Natural killer cell (primary cell): ENCODE measurements around the gene EPHB4. TPM values are rescaled to one million over a fixed set of nuclear protein-coding genes. Genes with fewer than 3 reads are reported as not detected.
"Not testable (repeated sequence)": the region's sequence is repeated elsewhere in the genome, so short reads cannot be mapped to it uniquely, and the experiment has no call there.

Experiments
- ATAC-seq, 3 donors: fragments of 150-1000 bp in 2 of 3; fragments of 200-7000 bp in 1 of 3; cut with Tn5 transposase; 1 replicate in 1 of 3; 2 replicates in 2 of 3; pipeline ENCODE4 v1.10.0; 2021; ENCODE audit warnings: mild to moderate bottlenecking in 2 of 3, moderate library complexity in 2 of 3
- DNase-seq, 2 donors: peaks; one replicate each; pipeline versions ENCODE4 v3.0.0 to v3.0.0-alpha.2; 2013 to 2021; ENCODE audit warnings: mixed read lengths in 1 of 2
- H3K27ac ChIP-seq: one replicate; pipeline ENCODE4 v1.5.1; 2013; ENCODE audit warnings: mild to moderate bottlenecking, low read length
- H3K27me3 ChIP-seq: one replicate; pipeline ENCODE4 v1.6.1; 2013; ENCODE audit warnings: low read length; ENCODE audit not compliant: control insufficient read depth, insufficient read depth
- H3K36me3 ChIP-seq: one replicate; pipeline ENCODE4 v1.6.1; 2013; ENCODE audit warnings: low read length; ENCODE audit not compliant: control insufficient read depth, insufficient read depth
- H3K4me1 ChIP-seq: one replicate; pipeline ENCODE4 v1.6.1; 2013; ENCODE audit warnings: low read length; ENCODE audit not compliant: control insufficient read depth, insufficient read depth
- H3K4me3 ChIP-seq: one replicate; pipeline ENCODE4 v1.5.1; 2013; ENCODE audit warnings: low read length
- H3K9me3 ChIP-seq: one replicate; pipeline ENCODE4 v1.6.1; 2013; ENCODE audit warnings: low read length; ENCODE audit not compliant: control insufficient read depth, insufficient read depth
- H3K27ac Mint-ChIP-seq, 2 donors: one replicate each; pipeline ENCODE4 v1.8.0; 2022; ENCODE audit warnings: mild to moderate bottlenecking in 2 of 2, mixed read lengths in 2 of 2, moderate library complexity in 1 of 2
- H3K27me3 Mint-ChIP-seq, 2 donors: one replicate each; pipeline ENCODE4 v1.8.0; 2022; ENCODE audit warnings: low read depth in 2 of 2, mixed read lengths in 2 of 2
- H3K36me3 Mint-ChIP-seq: one replicate; pipeline ENCODE4 v1.8.0; 2022; ENCODE audit warnings: mixed read lengths
- H3K4me1 Mint-ChIP-seq, 2 donors: one replicate each; pipeline ENCODE4 v1.8.0; 2022; ENCODE audit warnings: mixed read lengths in 2 of 2
- H3K4me3 Mint-ChIP-seq: one replicate; pipeline ENCODE4 v1.8.0; 2022; ENCODE audit warnings: mild to moderate bottlenecking, moderate library complexity, mixed read lengths
- H3K9me3 Mint-ChIP-seq, 2 donors: one replicate each; pipeline ENCODE4 v1.8.0; 2022; ENCODE audit warnings: mixed read lengths in 2 of 2
- WGBS: methylation state at CpG from one replicate; pipeline ENCODE4 v1.1.7; 2013; ENCODE audit warnings: missing lambda C conversion rate; ENCODE audit not compliant: insufficient coverage; 5-methylcytosine and 5-hydroxymethylcytosine counted together
- intact Hi-C: fragments of 100-400 bp; cut with micrococcal nuclease; formaldehyde crosslinking; loops from one replicate; pipeline ENCODE4 v1.14.2; 2022
- total RNA-seq, 4 donors: library from RNA; stranded (reverse); fragments of 120-200 nt in 1 of 4; gene quantifications; one replicate each; pipeline versions ENCODE4 v1.2.3 to v1.2.4, GENCODE V29; 2013 to 2022
- TF ChIP-seq, protein P1 (sequence below): fragments of 200-600 bp; IDR thresholded peaks from one replicate; pipeline ENCODE4 v1.8.0; 2022; ENCODE audit warnings: antibody characterized with exemption

Gene EPHB4
- total RNA-seq, 3 donors from 2014 or later (not counting 1 experiment from before 2014, with no cell fraction given): 0.66 to 1.5 (median 0.88) TPM

- no peak overlapping the region for H3K4me3 ChIP-seq
These were observed 62.1 kb downstream of the EPHB4 start for GRCh38 chr7:100765250-100765649.

GRCh38 chr7:100764841-100765240 is 62.5 kb downstream of the EPHB4 start:
- no peaks in the 10 kb centered on the region for H3K36me3 Mint-ChIP-seq
- TF ChIP-seq, protein P1, sequence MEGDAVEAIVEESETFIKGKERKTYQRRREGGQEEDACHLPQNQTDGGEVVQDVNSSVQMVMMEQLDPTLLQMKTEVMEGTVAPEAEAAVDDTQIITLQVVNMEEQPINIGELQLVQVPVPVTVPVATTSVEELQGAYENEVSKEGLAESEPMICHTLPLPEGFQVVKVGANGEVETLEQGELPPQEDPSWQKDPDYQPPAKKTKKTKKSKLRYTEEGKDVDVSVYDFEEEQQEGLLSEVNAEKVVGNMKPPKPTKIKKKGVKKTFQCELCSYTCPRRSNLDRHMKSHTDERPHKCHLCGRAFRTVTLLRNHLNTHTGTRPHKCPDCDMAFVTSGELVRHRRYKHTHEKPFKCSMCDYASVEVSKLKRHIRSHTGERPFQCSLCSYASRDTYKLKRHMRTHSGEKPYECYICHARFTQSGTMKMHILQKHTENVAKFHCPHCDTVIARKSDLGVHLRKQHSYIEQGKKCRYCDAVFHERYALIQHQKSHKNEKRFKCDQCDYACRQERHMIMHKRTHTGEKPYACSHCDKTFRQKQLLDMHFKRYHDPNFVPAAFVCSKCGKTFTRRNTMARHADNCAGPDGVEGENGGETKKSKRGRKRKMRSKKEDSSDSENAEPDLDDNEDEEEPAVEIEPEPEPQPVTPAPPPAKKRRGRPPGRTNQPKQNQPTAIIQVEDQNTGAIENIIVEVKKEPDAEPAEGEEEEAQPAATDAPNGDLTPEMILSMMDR: no peak

More at GRCh38 chr7:100765250-100765649, 62.1 kb downstream of the EPHB4 start:
- Mint-ChIP-seq H3K27me3 (peaks cover 7 to 10% of the 10 kb centered on the region in 2 donors), H3K4me1 (no peaks in the 10 kb centered on the region), H3K36me3 (no peaks in the 10 kb centered on the region), H3K4me3 (no peak overlapping the region), H3K27ac (no peak overlapping the region), H3K9me3 (no peaks in the 10 kb centered on the region)
- Histone ChIP-seq H3K4me1 (no peaks in the 10 kb centered on the region), H3K27ac (no peak overlapping the region), H3K9me3 (no peaks in the 10 kb centered on the region), H3K36me3 (no peaks in the 10 kb centered on the region), H3K27me3 (no peaks in the 10 kb centered on the region)
- 83% methylated on average over 16 of the region's 16 CpGs for WGBS
- TF ChIP-seq, protein P1: no peak
- ATAC-seq (no peak), DNase-seq (no peak)
- intact Hi-C loops: no loop called here

GRCh38 chr7:100763556-100764140 is 63.7 kb downstream of the EPHB4 start:
- DNase-seq (no peak), ATAC-seq (no peak)
- Mint-ChIP-seq H3K4me3 (no peak overlapping the region), H3K27ac (no peak overlapping the region), H3K4me1 (no peaks in the 10 kb centered on the region), H3K9me3 (no peaks in the 10 kb centered on the region), H3K27me3 (peaks cover 0 to 5% of the 10 kb centered on the region in 2 donors), H3K36me3 (no peaks in the 10 kb centered on the region)
- TF ChIP-seq, protein P1: no peak
- WGBS: 83% methylated on average over 14 of the region's 14 CpGs
- Histone ChIP-seq H3K36me3 (no peaks in the 10 kb centered on the region), H3K27me3 (no peaks in the 10 kb centered on the region), H3K4me1 (no peaks in the 10 kb centered on the region), H3K9me3 (no peaks in the 10 kb centered on the region), H3K4me3 (no peak overlapping the region), H3K27ac (no peak overlapping the region)
- intact Hi-C loops: no loop called here

More at GRCh38 chr7:100764841-100765240, 62.5 kb downstream of the EPHB4 start:
- H3K9me3 Mint-ChIP-seq: no peaks in the 10 kb centered on the region
- H3K27me3 Mint-ChIP-seq: peaks cover 7 to 10% of the 10 kb centered on the region in 2 donors
- H3K9me3 ChIP-seq: no peaks in the 10 kb centered on the region
- ATAC-seq (no peak), DNase-seq (no peak)
- H3K27me3 ChIP-seq: no peaks in the 10 kb centered on the region
- no peaks in the 10 kb centered on the region for H3K4me1 Mint-ChIP-seq
- H3K27ac ChIP-seq: no peak overlapping the region
- H3K27ac Mint-ChIP-seq: no peak overlapping the region
- intact Hi-C loops: no loop called here
- no peaks in the 10 kb centered on the region for H3K36me3 ChIP-seq
- 80% methylated on average over 10 of the region's 10 CpGs for WGBS
- no peaks in the 10 kb centered on the region for H3K4me1 ChIP-seq
- H3K4me3 ChIP-seq: no peak overlapping the region
- H3K4me3 Mint-ChIP-seq: no peak overlapping the region

DNA sequence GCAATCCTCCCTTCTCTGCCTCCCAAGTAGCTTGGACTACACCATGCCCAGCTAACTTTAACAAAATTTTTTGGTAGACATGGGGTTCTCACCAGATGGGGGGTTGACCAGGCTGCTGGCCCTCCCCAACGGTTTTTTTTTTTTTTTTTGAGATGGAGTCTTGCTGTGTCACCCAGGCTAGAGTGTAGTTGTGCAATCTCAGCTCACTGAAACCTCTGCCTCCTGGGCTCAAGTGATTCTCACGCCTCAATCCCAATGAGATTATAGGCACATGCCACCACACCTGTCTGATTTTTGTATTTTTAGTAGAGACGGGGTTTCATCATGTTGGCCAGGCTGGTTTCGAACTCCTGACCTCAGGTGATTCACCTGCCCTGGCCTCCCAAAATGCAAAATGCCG is 64.5 kb downstream of the EPHB4 start:
- DNase-seq, H3K27ac ChIP-seq, H3K36me3 Mint-ChIP-seq, H3K4me3 Mint-ChIP-seq, H3K27me3 Mint-ChIP-seq, H3K4me3 ChIP-seq, ATAC-seq, H3K9me3 ChIP-seq, H3K36me3 ChIP-seq, H3K4me1 ChIP-seq, H3K9me3 Mint-ChIP-seq, H3K4me1 Mint-ChIP-seq, H3K27me3 ChIP-seq, intact Hi-C loops, H3K27ac Mint-ChIP-seq: not testable (repeated sequence)
- 74% methylated on average over 5 of the region's 5 CpGs for WGBS
